ENCODE results near the gene DPM3. TPM values are rescaled to one million over a fixed set of nuclear protein-coding genes. Genes with fewer than 3 reads are reported as not detected.

The DPM3 gene
- total and polyA plus RNA-seq, 9 of the 15 experiments (the other 6 are each of a cell fraction or from before 2014, with no cell fraction given) = 3.7 to 120 (median 36.4) TPM

DNA sequence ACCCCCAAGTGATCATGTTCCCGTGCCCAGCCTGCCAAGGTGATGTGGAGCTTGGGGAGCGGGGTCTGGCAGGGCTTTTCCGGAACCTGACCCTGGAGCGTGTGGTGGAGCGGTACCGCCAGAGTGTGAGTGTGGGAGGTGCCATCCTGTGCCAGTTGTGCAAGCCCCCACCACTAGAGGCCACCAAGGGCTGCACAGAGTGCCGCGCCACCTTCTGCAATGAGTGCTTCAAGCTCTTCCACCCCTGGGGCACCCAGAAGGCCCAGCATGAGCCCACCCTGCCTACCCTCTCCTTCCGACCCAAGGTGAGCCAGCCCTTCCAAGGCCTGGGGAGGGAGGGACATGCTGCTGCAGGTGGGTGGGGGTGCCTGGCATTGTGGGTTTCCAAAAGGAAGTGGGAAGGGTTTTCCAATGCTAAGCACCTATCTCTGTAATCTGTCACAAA is 35.6 kb upstream of the DPM3 start:
- Histone ChIP-seq H4K20me1 (replicated peaks; ENCODE audit: control insufficient read depth, insufficient read depth, low read length) (no peaks in the 10 kb centered on the region), H3K4me3 (no peak overlapping the region), H3K79me2 (ENCODE audit: control insufficient read depth, insufficient read depth, low read length) (peaks cover 15% of the 10 kb centered on the region), H3K9me1 (ENCODE audit: control insufficient read depth, insufficient read depth, low read length) (no peaks in the 10 kb centered on the region), H3K9me3 (replicated peaks; ENCODE audit: control insufficient read depth, insufficient read depth, low read depth, low read length) (no peaks in the 10 kb centered on the region), H3K9ac (ENCODE audit: insufficient read depth in 1 of 2, low read depth in 2 of 2, low read length in 2 of 2) (peak overlapping the region in 1 of 2 experiments; percentile 69; a peak in 2 of 4 replicates), H3K4me2 (ENCODE audit: insufficient read depth, low read length) (no peak overlapping the region), H3K27ac (ENCODE audit: extremely low read depth, low read depth, low read length) (no peak overlapping the region), H2AFZ (ENCODE audit: low read depth, low read length) (no peak overlapping the region), H3K36me3 (ENCODE audit: control insufficient read depth, insufficient read depth, low read length) (peaks cover 13% of the 10 kb centered on the region; the same call in 2 of the 3 replicates), H3K27me3 (ENCODE audit: control insufficient read depth in 2 of 2, insufficient read depth in 2 of 2, low read length in 2 of 2) (no peaks in the 10 kb centered on the region), H3K4me1 (replicated peaks in 1 of 2; ENCODE audit: control insufficient read depth in 2 of 2, insufficient read depth in 2 of 2, low read length in 2 of 2) (peaks cover 21 to 63% of the 10 kb centered on the region in 2 experiments; a peak in 4 of 5 replicates)
- POLR2A ChIA-PET = interaction anchor here (0.6 to 1.2 kb wide), 4 partner anchors 8 to 87 kb away, joined by 3 to 4 read pairs (median 4); no protein-coding TSS in a partner anchor
- no TSS peak for BruUV-seq (replicated peaks)
- CTCF ChIA-PET (ENCODE audit: low intra/inter-chr PET ratio) = interaction anchor here (0.8 to 2.3 kb wide), 3 partner anchors 17 to 416 kb away, joined by 3 to 17 read pairs (median 4); no protein-coding TSS in a partner anchor
- ATAC-seq (no peak), FAIRE-seq (no peak), DNase-seq (ENCODE audit: extremely low read depth in 1 of 4, low spot score in 3 of 4) (no peak)
- intact Hi-C loops (cut with micrococcal nuclease) (loop anchor here (1.0 kb wide), 2 partner anchors 17 to 50 kb away; no protein-coding TSS in a partner anchor), in situ Hi-C loops (cut with MboI) (no loop called here)
- 88% methylated on average over 9 of the region's 9 CpGs for WGBS (ENCODE audit: insufficient coverage, low coverage, missing lambda C conversion rate)
- TF ChIP-seq, protein P1, sequence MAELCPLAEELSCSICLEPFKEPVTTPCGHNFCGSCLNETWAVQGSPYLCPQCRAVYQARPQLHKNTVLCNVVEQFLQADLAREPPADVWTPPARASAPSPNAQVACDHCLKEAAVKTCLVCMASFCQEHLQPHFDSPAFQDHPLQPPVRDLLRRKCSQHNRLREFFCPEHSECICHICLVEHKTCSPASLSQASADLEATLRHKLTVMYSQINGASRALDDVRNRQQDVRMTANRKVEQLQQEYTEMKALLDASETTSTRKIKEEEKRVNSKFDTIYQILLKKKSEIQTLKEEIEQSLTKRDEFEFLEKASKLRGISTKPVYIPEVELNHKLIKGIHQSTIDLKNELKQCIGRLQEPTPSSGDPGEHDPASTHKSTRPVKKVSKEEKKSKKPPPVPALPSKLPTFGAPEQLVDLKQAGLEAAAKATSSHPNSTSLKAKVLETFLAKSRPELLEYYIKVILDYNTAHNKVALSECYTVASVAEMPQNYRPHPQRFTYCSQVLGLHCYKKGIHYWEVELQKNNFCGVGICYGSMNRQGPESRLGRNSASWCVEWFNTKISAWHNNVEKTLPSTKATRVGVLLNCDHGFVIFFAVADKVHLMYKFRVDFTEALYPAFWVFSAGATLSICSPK (IDR thresholded peaks at IDR 0.05; ENCODE audit: borderline replicate concordance) = no peak
- TF ChIP-seq CTCF (IDR thresholded peaks at IDR 0.05 in 2 of 3, conservative IDR thresholded peaks at IDR 0.05 in 1 of 3; ENCODE audit: insufficient read depth in 2 of 3, low read depth in 1 of 3, low read length in 3 of 3) = peak in 1 of 3 experiments; percentile 14; a peak in 1 of 6 replicates
- TF ChIP-seq ZNF3 (CRISPR knock-in tag; IDR thresholded peaks at IDR 0.05) = no peak

Measured in K562 (cell line).